PC-9 (cell line): ENCODE results near the gene CEP83. TPM values are rescaled to one million over a fixed set of nuclear protein-coding genes. Genes with fewer than 3 reads are reported as not detected.

Source experiments
- BruUV-seq: library from RNA; stranded (reverse); fragments of 400-500 nt; replicated peaks from 2 replicates; lab custom pipeline; 2021; lab: Mats Ljungman, UMichigan
- CTCF ChIA-PET: fragments of 300-600 bp; sonication (Branson Sonifier 250); formaldehyde crosslinking; loops from one replicate; lab custom pipeline; 2022; ENCODE audit warnings: antibody characterized with exemption; lab: Charles Lee
- POLR2A ChIA-PET: fragments of 300-600 bp; sonication (Branson Sonifier 250); formaldehyde crosslinking; loops from one replicate; lab custom pipeline; 2022; ENCODE audit warnings: antibody characterized with exemption; ENCODE audit not compliant: unreplicated experiment; lab: Charles Lee
- DNase-seq, 2 experiments: peaks; one replicate each; pipeline versions ENCODE4 v3.0.0 to v3.0.0-alpha.2; 2015 to 2022; ENCODE audit warnings: mixed read lengths in 1 of 2
- H2AFZ ChIP-seq: fragments of 200-600 bp; sonication (generic); 2 replicates; pipeline ENCODE4 v1.8.1; 2017; ENCODE audit warnings: antibody characterized with exemption
- H3F3A ChIP-seq: fragments of 200-600 bp; sonication (generic); 2 replicates; pipeline ENCODE4 v1.8.1; 2017; ENCODE audit warnings: antibody characterized with exemption, mild to moderate bottlenecking, low read depth; ENCODE audit not compliant: insufficient read depth
- H3K27ac ChIP-seq: fragments of 200-600 bp; sonication (generic); 2 replicates; pipeline ENCODE4 v1.6.1; 2016; ENCODE audit warnings: mixed run types
- H3K27me3 ChIP-seq: fragments of 200-600 bp; sonication (generic); 2 replicates; pipeline ENCODE4 v1.6.1; 2016; ENCODE audit warnings: low read depth, mixed run types; ENCODE audit not compliant: insufficient read depth
- H3K36me3 ChIP-seq: fragments of 200-600 bp; sonication (generic); 2 replicates; pipeline ENCODE4 v1.6.1; 2016; ENCODE audit warnings: low read depth, mixed run types
- H3K4me1 ChIP-seq: fragments of 200-600 bp; sonication (generic); replicated peaks from 2 replicates; pipeline ENCODE4 v1.6.1; 2016; ENCODE audit warnings: mixed run types; ENCODE audit not compliant: insufficient read depth
- H3K4me2 ChIP-seq: fragments of 200-600 bp; sonication (generic); 2 replicates; pipeline ENCODE4 v1.6.1; 2017; ENCODE audit warnings: mixed run types
- H3K4me3 ChIP-seq: fragments of 200-600 bp; sonication (generic); 2 replicates; pipeline ENCODE4 v1.6.1; 2016; ENCODE audit warnings: mixed run types
- H3K79me2 ChIP-seq: fragments of 200-600 bp; sonication (generic); 2 replicates; pipeline ENCODE4 v1.6.1; 2017; ENCODE audit warnings: low read depth, mixed run types
- H3K9me2 ChIP-seq: fragments of 200-600 bp; sonication (generic); 2 replicates; pipeline ENCODE4 v1.8.1; 2017; ENCODE audit warnings: mild to moderate bottlenecking; ENCODE audit not compliant: insufficient read depth
- H3K9me3 ChIP-seq: fragments of 200-600 bp; sonication (generic); 2 replicates; pipeline ENCODE4 v1.8.1; 2016; ENCODE audit warnings: low read depth; ENCODE audit not compliant: insufficient read depth
- H4K20me1 ChIP-seq: fragments of 200-600 bp; sonication (generic); 2 replicates; pipeline ENCODE4 v1.8.1; 2017; ENCODE audit not compliant: insufficient read depth
- CTCF ChIP-seq: fragments of 200-600 bp; sonication (generic); conservative IDR thresholded peaks from 2 replicates; pipeline ENCODE4 v1.6.1; 2017; ENCODE audit warnings: mixed run types, antibody characterized with exemption, mild to moderate bottlenecking, moderate library complexity
- EZH2 ChIP-seq: fragments of 200-600 bp; sonication (generic); IDR thresholded peaks from 2 replicates; pipeline ENCODE4 v1.8.0; 2017; ENCODE audit warnings: antibody characterized with exemption, low read depth
- intact Hi-C: fragments of 100-400 bp; cut with micrococcal nuclease; formaldehyde crosslinking; loops from one replicate; pipeline ENCODE4 v1.10.0; 2022; ENCODE audit not compliant: unreplicated experiment
- total RNA-seq: library from RNA; stranded (reverse); gene quantifications from 2 replicates; pipeline ENCODE4 v1.2.3, GENCODE V29; 2021

Gene CEP83
- total RNA-seq, 1 experiment from 2014 or later: 19.6 TPM

- POLR2A ChIA-PET: no interaction called here
- Histone ChIP-seq H3K36me3 (no peaks in the 10 kb centered on the region), H3K4me2 (no peak overlapping the region), H3K4me1 (no peaks in the 10 kb centered on the region), H3K27me3 (no peaks in the 10 kb centered on the region), H3K79me2 (no peaks in the 10 kb centered on the region), H3K9me3 (no peaks in the 10 kb centered on the region), H3F3A (no peaks in the 10 kb centered on the region), H2AFZ (no peak overlapping the region), H3K9me2 (no peaks in the 10 kb centered on the region), H3K4me3 (no peak overlapping the region), H3K27ac (no peak overlapping the region), H4K20me1 (no peaks in the 10 kb centered on the region)
- no TSS peak for BruUV-seq
- no peak for TF ChIP-seq CTCF
- TF ChIP-seq EZH2: no peak
- CTCF ChIA-PET: no interaction called here
- DNase-seq: no peak
- intact Hi-C loops: no loop called here
Observed at GRCh38 chr12:94336211-94336925, 123.3 kb downstream of the CEP83 start.

GRCh38 chr12:94333396-94333795 lies 126.3 kb downstream of the CEP83 start:
- no peak overlapping the region for H3K4me2 ChIP-seq
- ChIA-PET POLR2A (no interaction called here), CTCF (no interaction called here)
- intact Hi-C loops: loop anchor here (5.0 kb wide), 1 partner anchor 199 kb away; no protein-coding TSS in a partner anchor
- no peak for TF ChIP-seq CTCF
- TF ChIP-seq EZH2: no peak
- H4K20me1 ChIP-seq: no peaks in the 10 kb centered on the region
- H3K27me3 ChIP-seq: no peaks in the 10 kb centered on the region
- H3F3A ChIP-seq: no peaks in the 10 kb centered on the region
- no peaks in the 10 kb centered on the region for H3K4me1 ChIP-seq
- no peaks in the 10 kb centered on the region for H3K9me2 ChIP-seq
- no peak overlapping the region for H3K27ac ChIP-seq
- DNase-seq: no peak
- no peaks in the 10 kb centered on the region for H3K36me3 ChIP-seq
- no peaks in the 10 kb centered on the region for H3K9me3 ChIP-seq
- no peak overlapping the region for H3K4me3 ChIP-seq
- no TSS peak for BruUV-seq
- no peak overlapping the region for H2AFZ ChIP-seq
- no peaks in the 10 kb centered on the region for H3K79me2 ChIP-seq

- intact Hi-C loops: no loop called here
- no peaks in the 10 kb centered on the region for H3K9me3 ChIP-seq
- no peak; the same call in 1 of the 2 replicates for TF ChIP-seq CTCF
- TF ChIP-seq EZH2: no peak
- no peak overlapping the region for H2AFZ ChIP-seq
- H3K9me2 ChIP-seq: no peaks in the 10 kb centered on the region
- H3K79me2 ChIP-seq: no peaks in the 10 kb centered on the region
- no peak for DNase-seq
- ChIA-PET CTCF (interaction anchor here (0.6 kb wide), 1 partner anchor 224 kb away, joined by 3 read pairs; no protein-coding TSS in a partner anchor), POLR2A (no interaction called here)
- no peak overlapping the region for H3K4me2 ChIP-seq
- no peaks in the 10 kb centered on the region for H3K27me3 ChIP-seq
- H3K4me1 ChIP-seq: no peaks in the 10 kb centered on the region
- no peaks in the 10 kb centered on the region for H4K20me1 ChIP-seq
- H3K27ac ChIP-seq: no peak overlapping the region
- H3F3A ChIP-seq: 0 out of 2 replicates have a peak, but pooled peaks cover 2% of the 10 kb centered on the region
- no peaks in the 10 kb centered on the region for H3K36me3 ChIP-seq
- no TSS peak for BruUV-seq
- H3K4me3 ChIP-seq: no peak overlapping the region
Observed at GRCh38 chr12:94329366-94329765, 130.3 kb downstream of the CEP83 start.
